ENCODE data around the gene TTC7B.

Gene TTC7B

DNA sequence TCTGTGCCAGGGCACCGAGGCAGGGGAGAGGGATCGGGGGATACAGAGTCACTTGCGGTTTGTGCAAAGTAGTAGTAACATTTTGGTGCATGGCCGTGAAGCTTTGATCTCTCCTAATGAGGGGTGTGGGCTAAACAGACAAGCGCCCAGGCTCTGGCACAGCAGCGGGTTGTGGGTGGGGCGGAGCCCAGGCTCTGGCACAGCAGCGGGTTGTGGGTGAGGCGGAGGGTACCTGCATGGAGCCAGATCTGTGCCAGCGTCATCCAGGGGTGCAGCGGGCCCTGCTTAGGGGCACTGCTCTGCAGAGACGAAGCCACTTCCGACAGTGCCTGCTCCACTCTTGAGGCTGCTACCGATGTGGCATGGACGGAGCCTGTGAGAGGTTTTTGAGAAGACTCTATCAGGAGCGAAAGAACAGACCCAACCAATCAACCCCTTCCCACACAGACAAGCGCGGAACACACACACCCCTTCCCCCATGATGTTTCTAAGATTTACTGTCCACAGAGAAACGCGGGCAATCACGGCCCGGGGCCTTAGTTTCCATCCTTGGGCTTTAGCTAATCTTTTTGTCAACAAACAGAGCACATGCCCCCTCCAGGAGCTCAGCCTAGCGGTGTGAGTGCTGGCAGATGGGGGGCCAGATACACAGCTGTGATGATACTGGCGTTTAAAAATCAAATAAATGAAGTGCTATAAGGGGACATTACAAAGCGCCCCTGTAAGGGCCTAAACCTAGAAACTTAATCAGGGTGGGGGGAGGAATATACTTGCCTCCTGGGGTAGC, 222.8 kb downstream of the TTC7B start:
- Histone ChIP-seq H3K9me3 (ENCODE audit: control insufficient read depth, low read length) (no peaks in the 10 kb centered on the region), H3K4me2 (ENCODE audit: low read length) (no peak overlapping the region), H3K27ac (no peak overlapping the region), H3K36me3 (ENCODE audit: control insufficient read depth, insufficient read depth, low read length) (no peaks in the 10 kb centered on the region), H2AFZ (no peak overlapping the region), H3K4me1 (no peaks in the 10 kb centered on the region), H3K27me3 (ENCODE audit: control insufficient read depth, insufficient read depth, low read length) (no peaks in the 10 kb centered on the region), H3K4me3 (ENCODE audit: low read depth, low read length) (no peak overlapping the region), H3K79me2 (no peaks in the 10 kb centered on the region), H3K9ac (no peak overlapping the region)
- TF ChIP-seq, protein P1, sequence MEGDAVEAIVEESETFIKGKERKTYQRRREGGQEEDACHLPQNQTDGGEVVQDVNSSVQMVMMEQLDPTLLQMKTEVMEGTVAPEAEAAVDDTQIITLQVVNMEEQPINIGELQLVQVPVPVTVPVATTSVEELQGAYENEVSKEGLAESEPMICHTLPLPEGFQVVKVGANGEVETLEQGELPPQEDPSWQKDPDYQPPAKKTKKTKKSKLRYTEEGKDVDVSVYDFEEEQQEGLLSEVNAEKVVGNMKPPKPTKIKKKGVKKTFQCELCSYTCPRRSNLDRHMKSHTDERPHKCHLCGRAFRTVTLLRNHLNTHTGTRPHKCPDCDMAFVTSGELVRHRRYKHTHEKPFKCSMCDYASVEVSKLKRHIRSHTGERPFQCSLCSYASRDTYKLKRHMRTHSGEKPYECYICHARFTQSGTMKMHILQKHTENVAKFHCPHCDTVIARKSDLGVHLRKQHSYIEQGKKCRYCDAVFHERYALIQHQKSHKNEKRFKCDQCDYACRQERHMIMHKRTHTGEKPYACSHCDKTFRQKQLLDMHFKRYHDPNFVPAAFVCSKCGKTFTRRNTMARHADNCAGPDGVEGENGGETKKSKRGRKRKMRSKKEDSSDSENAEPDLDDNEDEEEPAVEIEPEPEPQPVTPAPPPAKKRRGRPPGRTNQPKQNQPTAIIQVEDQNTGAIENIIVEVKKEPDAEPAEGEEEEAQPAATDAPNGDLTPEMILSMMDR (IDR thresholded peaks at IDR 0.05) = no peak

DNA sequence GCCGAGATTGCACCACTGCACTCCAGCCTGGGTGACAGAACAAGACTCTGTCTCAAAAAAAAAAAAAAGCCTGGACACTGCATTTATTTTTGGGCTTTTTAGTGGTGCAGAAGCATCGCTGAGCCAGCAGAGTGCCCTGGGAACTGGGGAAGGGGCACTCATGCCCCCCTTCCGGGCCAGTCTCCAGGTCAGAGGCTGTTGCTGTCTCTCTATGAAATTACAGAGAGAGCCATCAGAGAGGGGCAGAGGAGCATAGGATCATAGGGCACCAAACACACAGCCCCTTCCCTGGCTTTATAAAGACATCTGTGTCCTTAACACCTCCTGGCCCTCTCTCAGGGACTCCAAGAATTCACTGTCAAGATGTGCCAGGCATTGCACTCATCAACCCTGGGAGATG, 223.6 kb downstream of the TTC7B start:
- TF ChIP-seq, protein P1 (IDR thresholded peaks at IDR 0.05) = no peak
- H3K9me3 ChIP-seq (ENCODE audit: control insufficient read depth, low read length) = no peaks in the 10 kb centered on the region

DNA sequence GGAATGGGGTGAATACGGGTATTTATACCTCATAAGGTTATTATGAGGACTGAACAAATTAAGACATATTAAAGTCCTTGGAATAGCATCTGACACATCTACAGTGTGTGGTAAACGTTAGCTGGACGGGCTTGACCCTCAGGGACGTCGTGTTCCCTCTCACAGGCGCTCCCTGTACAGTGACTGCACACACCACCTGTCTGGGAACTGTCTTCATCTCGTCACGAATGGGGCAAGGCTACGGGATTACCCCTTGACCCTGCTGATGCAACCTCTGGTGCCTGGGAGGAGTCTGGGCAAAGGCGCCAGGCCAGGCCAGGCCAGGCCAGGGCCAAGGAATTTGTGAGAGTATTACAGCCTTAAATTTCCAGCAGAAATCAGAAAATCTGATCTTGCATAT, 228.3 kb downstream of the TTC7B start:
- no peak overlapping the region for H3K4me2 ChIP-seq (ENCODE audit: low read length)
- no peak overlapping the region for H3K9ac ChIP-seq
- no peak overlapping the region for H2AFZ ChIP-seq
- H3K36me3 ChIP-seq (ENCODE audit: control insufficient read depth, insufficient read depth, low read length) = no peaks in the 10 kb centered on the region
- TF ChIP-seq, protein P1 (IDR thresholded peaks at IDR 0.05) = no peak
- H3K79me2 ChIP-seq = peaks cover 6% of the 10 kb centered on the region
- H3K9me3 ChIP-seq (ENCODE audit: control insufficient read depth, low read length) = no peaks in the 10 kb centered on the region
- no peak overlapping the region for H3K27ac ChIP-seq
- H3K4me1 ChIP-seq = no peaks in the 10 kb centered on the region
- no peaks in the 10 kb centered on the region for H3K27me3 ChIP-seq (ENCODE audit: control insufficient read depth, insufficient read depth, low read length)
- H3K4me3 ChIP-seq (ENCODE audit: low read depth, low read length) = no peak overlapping the region

More for the DNA sequence above, 223.6 kb downstream of the TTC7B start:
- Histone ChIP-seq H3K4me3 (ENCODE audit: low read depth, low read length) (no peak overlapping the region), H2AFZ (no peak overlapping the region), H3K4me1 (no peaks in the 10 kb centered on the region), H3K27ac (no peak overlapping the region), H3K9ac (no peak overlapping the region), H3K79me2 (no peaks in the 10 kb centered on the region), H3K27me3 (ENCODE audit: control insufficient read depth, insufficient read depth, low read length) (no peaks in the 10 kb centered on the region), H3K36me3 (ENCODE audit: control insufficient read depth, insufficient read depth, low read length) (no peaks in the 10 kb centered on the region), H3K4me2 (ENCODE audit: low read length) (no peak overlapping the region)

DNA sequence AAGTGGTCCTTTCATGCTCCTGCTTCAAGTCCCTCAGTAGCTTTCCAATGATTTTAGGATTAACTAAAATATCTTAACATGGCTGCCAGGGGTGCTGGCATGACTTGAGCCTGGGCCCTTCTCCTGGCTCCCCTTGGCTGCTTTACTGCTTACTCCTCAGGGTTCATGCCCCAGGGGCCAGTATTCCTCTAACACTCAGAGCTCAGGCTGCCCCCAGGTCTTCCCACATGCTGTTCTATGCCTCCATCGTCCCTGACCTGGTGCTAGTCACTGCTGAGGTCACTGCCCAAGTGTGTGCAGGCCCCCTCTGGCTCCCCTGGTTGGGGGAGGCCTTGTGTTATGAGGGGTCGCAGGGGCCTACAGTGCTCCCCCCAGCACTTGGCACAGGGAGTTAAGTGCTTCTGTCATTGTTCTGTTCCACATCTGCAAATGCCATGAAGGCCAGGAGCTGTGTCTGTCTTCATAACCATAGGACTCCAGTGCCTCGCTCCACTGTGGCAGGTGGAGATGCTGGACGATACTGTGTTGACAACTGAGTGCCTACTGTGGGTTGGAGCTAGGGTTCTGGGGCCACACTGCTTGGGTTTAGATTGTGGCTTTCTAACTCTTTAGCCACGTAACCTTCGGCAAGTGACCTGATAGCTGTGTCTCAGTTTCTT, 228.8 kb downstream of the TTC7B start:
- Histone ChIP-seq H3K4me1 (no peaks in the 10 kb centered on the region), H3K79me2 (peaks cover 6% of the 10 kb centered on the region), H3K9me3 (ENCODE audit: control insufficient read depth, low read length) (no peaks in the 10 kb centered on the region), H3K9ac (no peak overlapping the region), H3K4me3 (ENCODE audit: low read depth, low read length) (no peak overlapping the region), H3K27ac (no peak overlapping the region), H3K4me2 (ENCODE audit: low read length) (no peak overlapping the region), H3K27me3 (ENCODE audit: control insufficient read depth, insufficient read depth, low read length) (no peaks in the 10 kb centered on the region), H2AFZ (no peak overlapping the region), H3K36me3 (ENCODE audit: control insufficient read depth, insufficient read depth, low read length) (no peaks in the 10 kb centered on the region)
- TF ChIP-seq, protein P1 (IDR thresholded peaks at IDR 0.05) = no peak

Measured in parathyroid adenoma (tissue), 2 donors.